ENCODE results near the gene LAMA5. TPM values are rescaled to one million over a fixed set of nuclear protein-coding genes. Genes with fewer than 3 reads are reported as not detected.

Gene LAMA5
- polyA plus RNA-seq, 5 donors: 92.3 to 207 (median 148) TPM

GRCh38 chr20:62359043-62359490, 8.0 kb downstream of the LAMA5 start:
- DNase-seq: no peak

DNA sequence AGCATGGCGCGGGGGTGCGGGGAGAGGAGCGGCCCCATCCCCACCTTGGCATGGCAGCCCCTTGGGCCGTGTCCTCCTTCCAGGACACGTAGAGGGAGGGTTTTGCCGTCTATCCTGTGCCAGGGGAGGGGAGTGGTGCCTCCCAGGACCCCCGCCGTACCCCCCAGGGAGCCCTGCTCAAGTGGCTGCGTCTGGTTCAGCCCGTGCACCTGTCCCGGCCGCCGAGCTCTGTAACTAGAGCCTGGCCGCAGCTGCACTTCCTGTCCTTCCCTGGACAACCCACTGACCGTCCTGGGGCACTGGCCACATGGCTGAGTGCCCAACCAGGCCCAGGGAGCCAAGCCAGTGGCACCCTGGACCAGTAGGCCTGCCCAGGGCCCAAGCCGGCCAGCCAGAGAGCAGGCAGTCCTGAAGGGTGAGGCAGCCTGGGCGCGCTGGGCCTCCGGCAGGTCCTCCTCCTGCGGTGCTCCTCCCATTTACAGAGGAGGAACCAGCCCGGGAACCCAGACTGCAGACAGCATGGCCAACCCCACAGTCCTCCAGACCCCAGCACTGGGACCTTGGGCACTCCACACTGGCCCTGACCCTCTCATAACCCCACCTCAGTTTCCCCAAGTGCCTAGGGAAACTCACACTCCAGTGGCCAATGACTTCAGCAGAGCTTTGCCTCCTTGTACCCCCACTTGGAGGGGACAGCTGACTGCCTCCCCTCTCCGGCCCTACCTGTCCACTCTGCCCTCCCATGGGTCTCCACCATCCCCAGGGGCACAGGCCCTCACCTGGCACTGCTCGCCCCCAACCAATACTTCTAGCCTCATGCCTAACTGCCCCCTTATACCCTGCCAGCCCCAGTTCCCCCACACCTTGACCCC, 8.7 kb downstream of the LAMA5 start:
- DNase-seq: no peak

DNA sequence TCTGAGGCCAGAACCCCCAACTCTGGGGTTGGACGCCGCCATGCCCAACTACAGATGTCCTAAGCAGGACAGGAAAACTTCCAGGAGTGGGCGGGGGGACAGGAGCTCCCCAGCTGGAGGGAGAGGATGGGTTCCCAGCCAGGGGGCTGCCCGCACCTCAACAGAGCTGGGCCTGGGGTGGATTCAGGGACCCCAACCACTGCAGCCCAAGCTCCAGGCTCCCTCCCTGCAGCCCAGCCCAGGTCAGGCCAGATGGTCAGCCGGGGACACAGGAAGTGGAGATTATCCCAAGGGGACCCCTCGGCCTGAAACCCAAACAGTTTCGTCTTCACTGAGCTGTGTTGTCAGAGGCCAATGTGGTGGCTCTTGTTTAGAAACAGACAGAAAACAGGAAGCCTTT, 9.4 kb downstream of the LAMA5 start:
- no peak for DNase-seq

- DNase-seq: no peak
Observed at GRCh38 chr20:62357187-62357667, 9.9 kb downstream of the LAMA5 start.

GRCh38 chr20:62356589-62357186, 10.4 kb downstream of the LAMA5 start:
- DNase-seq: no peak

GRCh38 chr20:62355878-62356588, 11.1 kb downstream of the LAMA5 start:
- DNase-seq: no peak

DNA sequence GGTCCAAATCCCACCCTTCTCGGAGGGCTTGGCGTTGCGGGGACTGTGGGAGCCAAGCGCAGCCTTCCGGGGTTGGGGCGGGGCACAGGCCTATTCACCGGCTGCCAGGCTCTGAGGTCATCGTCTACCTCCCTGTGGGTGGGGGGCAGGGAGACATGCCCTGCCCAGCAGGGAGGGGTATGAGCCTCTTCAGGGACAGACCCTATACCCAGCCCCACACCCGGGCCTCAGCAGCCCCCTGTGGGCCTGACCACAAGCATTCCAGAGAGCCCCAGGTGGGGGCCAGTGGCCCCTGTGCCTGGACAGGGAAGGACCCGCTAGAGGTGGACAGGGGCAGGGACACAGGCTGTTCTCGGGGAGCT, 11.6 kb downstream of the LAMA5 start:
- no peak for DNase-seq

DNA sequence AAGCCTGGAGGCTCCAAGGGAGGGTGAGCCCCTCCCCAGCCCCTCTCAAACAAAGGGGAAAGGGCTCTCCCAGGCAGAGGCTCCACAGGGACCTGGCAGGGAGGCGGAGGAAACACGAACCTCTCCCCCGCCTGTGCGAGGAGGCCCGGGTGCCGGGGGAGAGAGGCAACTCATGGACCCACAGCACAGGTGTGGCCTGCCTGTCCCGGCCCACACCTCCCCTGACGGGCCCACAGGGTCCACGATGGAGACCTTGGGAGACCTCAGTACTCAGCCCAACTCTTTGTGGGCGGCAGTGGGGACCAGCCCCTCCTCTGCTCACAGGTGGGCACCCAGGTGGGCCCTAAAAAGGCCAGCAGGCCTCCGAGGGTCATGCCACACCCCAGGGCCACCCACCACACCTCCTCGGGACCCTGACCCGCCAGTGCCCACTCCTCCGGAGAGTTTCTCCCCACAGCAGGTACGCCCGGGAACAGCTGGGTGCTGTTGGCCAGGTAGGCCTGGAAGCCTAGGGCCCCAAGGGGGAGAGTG, 12.2 kb downstream of the LAMA5 start:
- no peak for DNase-seq

GRCh38 chr20:62354031-62354808, 12.9 kb downstream of the LAMA5 start:
- DNase-seq: no peak

- no peak for DNase-seq
Observed at GRCh38 chr20:62353289-62354030, 13.7 kb downstream of the LAMA5 start.

GRCh38 chr20:62352402-62353288, 14.5 kb downstream of the LAMA5 start:
- no peak for DNase-seq

DNA sequence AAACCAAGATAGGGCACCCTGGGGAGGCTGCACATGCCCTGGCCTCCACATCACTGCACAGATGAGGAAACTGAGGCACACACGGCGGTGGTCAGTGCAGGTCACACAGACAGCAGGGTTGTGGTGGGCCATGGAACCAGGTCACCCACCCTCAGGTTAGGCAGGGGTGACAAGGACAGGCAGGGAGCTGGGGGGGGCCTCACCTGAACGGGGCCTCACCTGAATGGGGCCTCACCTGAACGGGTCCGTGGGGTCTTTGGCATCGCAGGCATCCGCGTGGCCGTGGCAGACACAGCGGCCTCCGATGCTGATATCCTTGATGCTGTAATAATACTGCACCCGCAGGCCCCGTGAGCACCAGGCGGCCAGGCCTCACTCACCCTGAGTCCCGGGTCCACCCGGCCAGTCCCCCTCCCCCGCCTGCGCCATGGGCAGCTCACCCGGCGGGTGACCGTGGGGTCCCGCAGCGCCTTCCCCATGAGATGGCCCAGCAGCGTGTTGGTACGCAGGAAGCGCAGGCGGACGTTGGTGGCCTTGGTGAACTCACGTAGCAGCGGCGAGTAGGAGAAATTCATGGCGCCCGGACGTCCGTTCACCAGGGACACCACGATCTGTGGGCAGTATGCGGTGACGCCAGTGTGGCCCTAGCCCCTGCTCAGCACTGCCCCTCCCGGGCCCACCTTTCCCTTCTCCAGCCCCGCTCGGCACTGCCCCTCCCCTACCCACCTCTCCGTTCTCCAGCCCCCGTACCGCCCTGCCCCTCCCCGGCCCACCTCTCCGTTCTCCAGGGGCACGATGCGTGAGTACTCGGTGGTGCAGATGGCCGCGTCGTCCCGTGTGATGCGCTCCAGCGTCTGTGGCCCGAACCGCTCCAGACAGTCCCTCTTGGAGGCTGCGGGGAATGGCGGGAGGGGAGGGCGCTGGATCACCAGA, 15.4 kb downstream of the LAMA5 start:
- no peak for DNase-seq

- DNase-seq: no peak
Observed at GRCh38 chr20:62350629-62351422, 16.3 kb downstream of the LAMA5 start.

- no peak for DNase-seq
Observed at GRCh38 chr20:62350098-62350628, 16.9 kb downstream of the LAMA5 start.

- DNase-seq: no peak
Observed at GRCh38 chr20:62349556-62350097, 17.5 kb downstream of the LAMA5 start.

GRCh38 chr20:62348604-62349003, 18.5 kb downstream of the LAMA5 start:
- DNase-seq: no peak

DNA sequence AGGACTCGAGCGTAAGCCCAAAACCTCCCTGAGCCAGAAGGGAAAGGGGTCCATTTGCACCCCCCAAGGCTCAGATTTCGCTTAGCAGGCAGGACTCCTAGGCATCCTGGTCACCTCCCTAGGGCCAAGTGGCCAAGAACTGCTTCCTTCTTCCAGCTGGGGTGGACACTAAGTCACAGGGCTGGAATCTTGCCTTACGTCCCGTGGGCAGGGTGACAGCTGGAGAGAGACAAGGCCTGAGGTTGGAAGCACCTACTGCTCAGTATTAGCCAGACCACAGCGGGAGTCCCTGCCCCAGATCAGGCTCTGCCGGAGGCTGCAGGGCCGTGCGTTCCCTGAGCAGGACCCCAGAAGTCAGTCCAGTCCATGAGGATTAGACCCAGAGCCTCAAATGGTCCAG, 19.7 kb downstream of the LAMA5 start:
- DNase-seq: no peak

Measured in right lung (tissue), 5 donors.